GM13976 (cell line): ENCODE data around the gene REX1BD.

Source experiments
- DNase-seq: peaks from one replicate; pipeline ENCODE4 v3.0.0; 2012; ENCODE audit warnings: low spot score
- CTCF ChIP-seq: IDR thresholded peaks from 2 replicates; pipeline ENCODE4 v1.5.1; 2012; ENCODE audit warnings: borderline replicate concordance, mild to moderate bottlenecking; ENCODE audit not compliant: insufficient read depth; ENCODE audit errors: extremely low read depth, missing control alignments, control extremely low read depth
- in situ Hi-C: fragments of 300-500 bp; cut with MboI; formaldehyde crosslinking; loops from one replicate; pipeline ENCODE4 v1.12.0; 2022; ENCODE audit warnings: low sequenced_read_pairs, mixed read lengths, inconsistent platforms; ENCODE audit not compliant: unreplicated experiment

REX1BD gene

GRCh38 chr19:18610556-18611326, 22.1 kb downstream of the REX1BD start:
- TF ChIP-seq CTCF, result no peak
- DNase-seq, result no peak
- in situ Hi-C loops, result no loop called here

GRCh38 chr19:18611327-18612050, 22.9 kb downstream of the REX1BD start:
- in situ Hi-C loops, result no loop called here
- peak; percentile 41 for DNase-seq
- TF ChIP-seq CTCF, result no peak

GRCh38 chr19:18612051-18612771, 23.6 kb downstream of the REX1BD start:
- in situ Hi-C loops, result no loop called here
- no peak for TF ChIP-seq CTCF
- peak; percentile 55 for DNase-seq

- TF ChIP-seq CTCF, result no peak
- DNase-seq, result peak; percentile 52
- in situ Hi-C loops, result no loop called here
Measured at GRCh38 chr19:18612772-18613588, 24.4 kb downstream of the REX1BD start, which contains the start of gene TMEM59L. Gene TMEM59L (plus strand): TSS chr19:18612870. CDS start chr19:18612959, 89 bp downstream.

- no peak for DNase-seq
- in situ Hi-C loops, result no loop called here
- no peak for TF ChIP-seq CTCF
Measured at GRCh38 chr19:18613589-18614234, 25.1 kb downstream of the REX1BD start.
